ENCODE measurements around the gene BTBD7. TPM values are rescaled to one million over a fixed set of nuclear protein-coding genes. Genes with fewer than 3 reads are reported as not detected.

Gene BTBD7
- total RNA-seq, 1 experiment from 2014 or later = 30.8 TPM

DNA sequence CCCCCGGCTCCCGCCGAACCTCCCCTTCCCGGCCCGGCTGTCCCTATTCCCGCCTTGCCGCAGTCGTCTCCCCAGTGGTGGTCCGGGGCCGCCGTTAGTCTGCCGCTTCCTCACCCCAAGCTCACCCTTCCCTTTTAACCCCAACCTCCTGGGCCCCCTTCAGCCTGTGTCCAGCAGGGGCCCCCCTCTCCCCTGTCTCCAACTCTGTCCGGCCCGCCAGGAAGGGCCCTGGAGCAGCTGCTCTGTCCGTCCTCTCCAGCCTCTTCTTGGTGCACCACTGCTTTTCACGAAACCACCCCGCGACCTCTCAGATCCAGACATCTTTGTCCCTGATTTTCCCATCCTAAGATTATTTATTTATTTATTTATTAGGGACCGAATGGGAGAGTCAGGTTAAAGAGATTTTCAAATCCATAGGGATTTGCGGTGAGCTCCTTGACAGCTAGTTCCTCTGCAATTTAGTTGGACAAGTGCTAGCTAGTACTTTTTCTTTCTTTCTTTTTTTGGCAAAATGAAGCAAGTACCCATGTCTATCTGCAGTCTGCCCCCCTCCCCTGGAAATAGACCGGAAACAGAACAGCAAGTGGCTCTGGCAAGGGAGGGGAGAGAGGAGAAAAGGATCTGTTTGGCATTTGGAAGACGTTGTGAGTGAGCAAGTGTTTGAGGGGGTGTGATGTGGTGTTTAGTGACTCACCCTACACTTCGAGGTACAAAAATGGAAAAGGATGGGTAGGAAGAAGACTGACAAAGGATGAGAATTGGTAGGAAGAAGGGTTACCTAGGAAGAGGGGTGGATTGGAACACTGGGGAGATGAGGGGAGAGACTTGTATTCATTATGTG, 125.1 kb downstream of the BTBD7 start:
- peak overlapping the region; percentile 74 to 97 for H3K4me3 ChIP-seq (replicated peaks in 1 of 2; ENCODE audit: low read depth in 1 of 2, low read length in 2 of 2)
- peaks cover 5 to 7% of the 10 kb centered on the region in 2 experiments; a peak in 3 of 4 replicates for H3K36me3 ChIP-seq (ENCODE audit: control insufficient read depth in 1 of 2, insufficient read depth in 2 of 2, low read length in 2 of 2)
- BruUV-seq (replicated peaks) = TSS peak; percentile 57
- peaks cover 71% of the 10 kb centered on the region for H3K79me2 ChIP-seq (ENCODE audit: insufficient read depth, low read length)
- DNase-seq (ENCODE audit: low read depth, low spot score) = no peak
- RAD21 ChIA-PET (ENCODE audit: low non-redundant PET in 1 of 2, low total read pairs in 2 of 2, uncharacterized antibody in 2 of 2, unreplicated experiment in 2 of 2) = interaction anchor here (0.7 to 1.2 kb wide), 4 partner anchors 94 to 411 kb away, joined by 3 to 5 read pairs (median 4); no protein-coding TSS in a partner anchor
- CTCF ChIA-PET = interaction anchor here (0.6 to 2.1 kb wide), 11 partner anchors 8 to 411 kb away, joined by 3 to 19 read pairs (median 3); partner anchors contain the start of genes LYSET and MOAP1
- no peaks in the 10 kb centered on the region for H3K9me3 ChIP-seq (ENCODE audit: control insufficient read depth in 1 of 2, insufficient read depth in 1 of 2, low read depth in 1 of 2, low read length in 2 of 2)
- H3K27ac ChIP-seq (ENCODE audit: low read depth, low read length) = peak overlapping the region; percentile 83
- no peaks in the 10 kb centered on the region for H3K27me3 ChIP-seq (ENCODE audit: insufficient read depth, low read length)
- H3K4me2 ChIP-seq (ENCODE audit: low read length) = peak overlapping the region; percentile 87
- POLR2A ChIA-PET = interaction anchor here (0.5 to 1.5 kb wide), 3 partner anchors 15 to 329 kb away, joined by 3 to 4 read pairs (median 3); no protein-coding TSS in a partner anchor
- intact Hi-C loops (cut with micrococcal nuclease) = loop anchor here (1.0 to 5.0 kb wide), 2 partner anchors 95 to 337 kb away; no protein-coding TSS in a partner anchor
- no peaks in the 10 kb centered on the region for H3K9me2 ChIP-seq (ENCODE audit: insufficient read depth)
- peak overlapping the region; percentile 91 for H3K9ac ChIP-seq (ENCODE audit: low read length)
- no peak overlapping the region for H2AFZ ChIP-seq (ENCODE audit: low read depth, low read length, poor library complexity, severe bottlenecking)
- peaks cover 7 to 23% of the 10 kb centered on the region in 2 experiments for H3K4me1 ChIP-seq (ENCODE audit: control insufficient read depth in 1 of 2, insufficient read depth in 2 of 2, low read length in 2 of 2)
- no peaks in the 10 kb centered on the region for H4K20me1 ChIP-seq (ENCODE audit: insufficient read depth)
- ATAC-seq = peak; percentile 71
- TF ChIP-seq SIN3A (IDR thresholded peaks at IDR 0.05; ENCODE audit: low read depth) (no peak), CBX3 (IDR thresholded peaks at IDR 0.05; ENCODE audit: low read depth) (no peak), EGR1 (IDR thresholded peaks at IDR 0.05; ENCODE audit: low read depth) (peak; percentile 47; the same call in 1 of the 2 replicates), POLR2A (IDR thresholded peaks at IDR 0.05; ENCODE audit: borderline replicate concordance, extremely low read depth, insufficient read depth, insufficient read length) (no peak), FOSL1 (IDR thresholded peaks at IDR 0.05; ENCODE audit: low read depth) (no peak), EZH2phosphoT487 (IDR thresholded peaks at IDR 0.05; ENCODE audit: borderline replicate concordance) (no peak), SRF (IDR thresholded peaks at IDR 0.05; ENCODE audit: low read depth) (no peak), CEBPB (IDR thresholded peaks at IDR 0.05; ENCODE audit: low read depth) (no peak), POLR2AphosphoS5 (IDR thresholded peaks at IDR 0.05; ENCODE audit: low read depth, low read length) (no peak), JUND (IDR thresholded peaks at IDR 0.05) (no peak), RAD21 (IDR thresholded peaks at IDR 0.05; ENCODE audit: low read depth) (peak; percentile 62), SP1 (IDR thresholded peaks at IDR 0.05; ENCODE audit: low read depth) (no peak), ELF1 (IDR thresholded peaks at IDR 0.05; ENCODE audit: borderline replicate concordance, low read depth) (no peak), MAX (IDR thresholded peaks at IDR 0.05) (no peak)
- TF ChIP-seq, protein P1, sequence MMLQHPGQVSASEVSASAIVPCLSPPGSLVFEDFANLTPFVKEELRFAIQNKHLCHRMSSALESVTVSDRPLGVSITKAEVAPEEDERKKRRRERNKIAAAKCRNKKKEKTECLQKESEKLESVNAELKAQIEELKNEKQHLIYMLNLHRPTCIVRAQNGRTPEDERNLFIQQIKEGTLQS (IDR thresholded peaks at IDR 0.05) = no peak
- TF ChIP-seq, protein P2, sequence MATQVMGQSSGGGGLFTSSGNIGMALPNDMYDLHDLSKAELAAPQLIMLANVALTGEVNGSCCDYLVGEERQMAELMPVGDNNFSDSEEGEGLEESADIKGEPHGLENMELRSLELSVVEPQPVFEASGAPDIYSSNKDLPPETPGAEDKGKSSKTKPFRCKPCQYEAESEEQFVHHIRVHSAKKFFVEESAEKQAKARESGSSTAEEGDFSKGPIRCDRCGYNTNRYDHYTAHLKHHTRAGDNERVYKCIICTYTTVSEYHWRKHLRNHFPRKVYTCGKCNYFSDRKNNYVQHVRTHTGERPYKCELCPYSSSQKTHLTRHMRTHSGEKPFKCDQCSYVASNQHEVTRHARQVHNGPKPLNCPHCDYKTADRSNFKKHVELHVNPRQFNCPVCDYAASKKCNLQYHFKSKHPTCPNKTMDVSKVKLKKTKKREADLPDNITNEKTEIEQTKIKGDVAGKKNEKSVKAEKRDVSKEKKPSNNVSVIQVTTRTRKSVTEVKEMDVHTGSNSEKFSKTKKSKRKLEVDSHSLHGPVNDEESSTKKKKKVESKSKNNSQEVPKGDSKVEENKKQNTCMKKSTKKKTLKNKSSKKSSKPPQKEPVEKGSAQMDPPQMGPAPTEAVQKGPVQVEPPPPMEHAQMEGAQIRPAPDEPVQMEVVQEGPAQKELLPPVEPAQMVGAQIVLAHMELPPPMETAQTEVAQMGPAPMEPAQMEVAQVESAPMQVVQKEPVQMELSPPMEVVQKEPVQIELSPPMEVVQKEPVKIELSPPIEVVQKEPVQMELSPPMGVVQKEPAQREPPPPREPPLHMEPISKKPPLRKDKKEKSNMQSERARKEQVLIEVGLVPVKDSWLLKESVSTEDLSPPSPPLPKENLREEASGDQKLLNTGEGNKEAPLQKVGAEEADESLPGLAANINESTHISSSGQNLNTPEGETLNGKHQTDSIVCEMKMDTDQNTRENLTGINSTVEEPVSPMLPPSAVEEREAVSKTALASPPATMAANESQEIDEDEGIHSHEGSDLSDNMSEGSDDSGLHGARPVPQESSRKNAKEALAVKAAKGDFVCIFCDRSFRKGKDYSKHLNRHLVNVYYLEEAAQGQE (IDR thresholded peaks at IDR 0.05; ENCODE audit: low read depth) = no peak
- TF ChIP-seq, protein P3, sequence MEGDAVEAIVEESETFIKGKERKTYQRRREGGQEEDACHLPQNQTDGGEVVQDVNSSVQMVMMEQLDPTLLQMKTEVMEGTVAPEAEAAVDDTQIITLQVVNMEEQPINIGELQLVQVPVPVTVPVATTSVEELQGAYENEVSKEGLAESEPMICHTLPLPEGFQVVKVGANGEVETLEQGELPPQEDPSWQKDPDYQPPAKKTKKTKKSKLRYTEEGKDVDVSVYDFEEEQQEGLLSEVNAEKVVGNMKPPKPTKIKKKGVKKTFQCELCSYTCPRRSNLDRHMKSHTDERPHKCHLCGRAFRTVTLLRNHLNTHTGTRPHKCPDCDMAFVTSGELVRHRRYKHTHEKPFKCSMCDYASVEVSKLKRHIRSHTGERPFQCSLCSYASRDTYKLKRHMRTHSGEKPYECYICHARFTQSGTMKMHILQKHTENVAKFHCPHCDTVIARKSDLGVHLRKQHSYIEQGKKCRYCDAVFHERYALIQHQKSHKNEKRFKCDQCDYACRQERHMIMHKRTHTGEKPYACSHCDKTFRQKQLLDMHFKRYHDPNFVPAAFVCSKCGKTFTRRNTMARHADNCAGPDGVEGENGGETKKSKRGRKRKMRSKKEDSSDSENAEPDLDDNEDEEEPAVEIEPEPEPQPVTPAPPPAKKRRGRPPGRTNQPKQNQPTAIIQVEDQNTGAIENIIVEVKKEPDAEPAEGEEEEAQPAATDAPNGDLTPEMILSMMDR (IDR thresholded peaks at IDR 0.05 in 2 of 3, conservative IDR thresholded peaks at IDR 0.05 in 1 of 3; ENCODE audit: borderline replicate concordance in 1 of 3, insufficient read depth in 1 of 3, low read depth in 2 of 3, low read length in 2 of 3) = peak; percentile 31 to 47 (median 35); a peak in 4 of 6 replicates
- TF ChIP-seq, protein P4, sequence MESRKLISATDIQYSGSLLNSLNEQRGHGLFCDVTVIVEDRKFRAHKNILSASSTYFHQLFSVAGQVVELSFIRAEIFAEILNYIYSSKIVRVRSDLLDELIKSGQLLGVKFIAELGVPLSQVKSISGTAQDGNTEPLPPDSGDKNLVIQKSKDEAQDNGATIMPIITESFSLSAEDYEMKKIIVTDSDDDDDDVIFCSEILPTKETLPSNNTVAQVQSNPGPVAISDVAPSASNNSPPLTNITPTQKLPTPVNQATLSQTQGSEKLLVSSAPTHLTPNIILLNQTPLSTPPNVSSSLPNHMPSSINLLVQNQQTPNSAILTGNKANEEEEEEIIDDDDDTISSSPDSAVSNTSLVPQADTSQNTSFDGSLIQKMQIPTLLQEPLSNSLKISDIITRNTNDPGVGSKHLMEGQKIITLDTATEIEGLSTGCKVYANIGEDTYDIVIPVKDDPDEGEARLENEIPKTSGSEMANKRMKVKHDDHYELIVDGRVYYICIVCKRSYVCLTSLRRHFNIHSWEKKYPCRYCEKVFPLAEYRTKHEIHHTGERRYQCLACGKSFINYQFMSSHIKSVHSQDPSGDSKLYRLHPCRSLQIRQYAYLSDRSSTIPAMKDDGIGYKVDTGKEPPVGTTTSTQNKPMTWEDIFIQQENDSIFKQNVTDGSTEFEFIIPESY (IDR thresholded peaks at IDR 0.05; ENCODE audit: extremely low read depth, insufficient replicate concordance, low read length) = no peak
